GM23338 (cell line): Measurements from ENCODE around the gene ZYG11B. TPM values are rescaled to one million over a fixed set of nuclear protein-coding genes. Genes with fewer than 3 reads are reported as not detected.
A peak's percentile ranks its signal among the peaks of the same experiment; 100 is the strongest.

Experiments used
- ATAC-seq: fragments of 200-7000 bp; cut with Tn5 transposase; 3 replicates; pipeline ENCODE4 v1.9.1; 2020
- DNase-seq: peaks from one replicate; pipeline ENCODE4 v3.0.0-alpha.2; 2015; ENCODE audit warnings: low spot score
- H2AFZ ChIP-seq: fragments of 200-600 bp; sonication (generic); 2 replicates; pipeline ENCODE4 v1.8.0; 2016; ENCODE audit warnings: antibody characterized with exemption, mild to moderate bottlenecking, moderate library complexity
- H3F3A ChIP-seq: fragments of 200-600 bp; sonication (generic); replicated peaks from 2 replicates; pipeline ENCODE4 v1.8.0; 2017; ENCODE audit warnings: antibody characterized with exemption, mixed run types, low read depth
- H3K27ac ChIP-seq: fragments of 200-600 bp; sonication (generic); 2 replicates; pipeline ENCODE4 v1.6.1; 2016; ENCODE audit warnings: low read depth
- H3K27me3 ChIP-seq: fragments of 200-600 bp; sonication (generic); 2 replicates; pipeline ENCODE4 v1.8.0; 2016; ENCODE audit warnings: mild to moderate bottlenecking, mixed run types, moderate library complexity; ENCODE audit not compliant: insufficient read depth
- H3K36me3 ChIP-seq: fragments of 200-600 bp; sonication (generic); 2 replicates; pipeline ENCODE4 v1.8.0; 2016; ENCODE audit warnings: mild to moderate bottlenecking; ENCODE audit not compliant: insufficient read depth
- H3K4me1 ChIP-seq: fragments of 200-600 bp; sonication (generic); 2 replicates; pipeline ENCODE4 v1.8.0; 2016; ENCODE audit warnings: mild to moderate bottlenecking, moderate library complexity; ENCODE audit not compliant: insufficient read depth
- H3K4me2 ChIP-seq: fragments of 200-600 bp; sonication (generic); 2 replicates; pipeline ENCODE4 v1.7.1; 2017; ENCODE audit warnings: mixed run types
- H3K4me3 ChIP-seq: fragments of 200-600 bp; sonication (generic); 2 replicates; pipeline ENCODE4 v1.6.1; 2016; ENCODE audit warnings: mixed run types
- H3K79me2 ChIP-seq: fragments of 200-600 bp; sonication (generic); replicated peaks from 2 replicates; pipeline ENCODE4 v1.8.0; 2017; ENCODE audit warnings: mild to moderate bottlenecking; ENCODE audit not compliant: insufficient read depth
- H3K9me2 ChIP-seq: fragments of 200-600 bp; sonication (generic); 2 replicates; pipeline ENCODE4 v1.8.0; 2017; ENCODE audit not compliant: insufficient read depth
- H4K20me1 ChIP-seq: fragments of 200-600 bp; sonication (generic); replicated peaks from 2 replicates; pipeline ENCODE4 v1.8.0; 2017; ENCODE audit warnings: mild to moderate bottlenecking; ENCODE audit not compliant: insufficient read depth
- H3K27ac Mint-ChIP-seq: 2 replicates; pipeline ENCODE4 v1.8.0; 2020; ENCODE audit warnings: inconsistent platforms, mild to moderate bottlenecking, moderate library complexity, mixed read lengths
- H3K27me3 Mint-ChIP-seq: 3 replicates; pipeline ENCODE4 v1.8.0; 2022; ENCODE audit warnings: low read depth, mild to moderate bottlenecking, moderate library complexity, mixed read lengths, inconsistent platforms; ENCODE audit not compliant: insufficient read depth, poor library complexity
- H3K36me3 Mint-ChIP-seq: 3 replicates; pipeline ENCODE4 v1.8.0; 2021; ENCODE audit warnings: low read depth, mild to moderate bottlenecking, inconsistent platforms, moderate library complexity, mixed read lengths
- H3K4me1 Mint-ChIP-seq: 3 replicates; pipeline ENCODE4 v1.8.0; 2020; ENCODE audit warnings: mild to moderate bottlenecking, inconsistent platforms, mixed read lengths
- H3K4me3 Mint-ChIP-seq: 3 replicates; pipeline ENCODE4 v1.8.0; 2021; ENCODE audit warnings: moderate library complexity, mild to moderate bottlenecking, inconsistent platforms, mixed read lengths
- H3K9me3 Mint-ChIP-seq: 3 replicates; pipeline ENCODE4 v1.8.0; 2020; ENCODE audit warnings: moderate library complexity, mild to moderate bottlenecking, inconsistent platforms, mixed read lengths
- CREB1 ChIP-seq: fragments of 250-450 bp; sonication (Bioruptor Pico); IDR thresholded peaks from 2 replicates; pipeline ENCODE4 v1.5.0; 2020; ENCODE audit warnings: low read depth, mild to moderate bottlenecking, moderate library complexity
- EZH2 ChIP-seq: fragments of 200-600 bp; sonication (generic); IDR thresholded peaks from one replicate; pipeline ENCODE4 v1.8.0; 2017; ENCODE audit warnings: antibody characterized with exemption, mild to moderate bottlenecking, low read depth; ENCODE audit not compliant: unreplicated experiment
- EZH2phosphoT487 ChIP-seq: fragments of 200-600 bp; sonication (generic); IDR thresholded peaks from one replicate; pipeline ENCODE4 v1.8.1; 2018; ENCODE audit warnings: antibody characterized with exemption; ENCODE audit not compliant: unreplicated experiment
- JUNB ChIP-seq: IDR thresholded peaks from one replicate; pipeline ENCODE4 v1.6.1; 2016; ENCODE audit warnings: antibody characterized with exemption; ENCODE audit not compliant: unreplicated experiment
- NANOG ChIP-seq: IDR thresholded peaks from 2 replicates; pipeline ENCODE4 v1.6.1; 2016; ENCODE audit warnings: antibody characterized with exemption, borderline replicate concordance
- STAT1 ChIP-seq: IDR thresholded peaks from one replicate; pipeline ENCODE4 v1.6.1; 2016; ENCODE audit warnings: antibody characterized with exemption; ENCODE audit not compliant: unreplicated experiment
- ZNF114 ChIP-seq: fragments of 250-450 bp; sonication (Bioruptor Pico); IDR thresholded peaks from 2 replicates; pipeline ENCODE4 v1.5.0; 2020; ENCODE audit warnings: mild to moderate bottlenecking, moderate library complexity
- ZNF331 ChIP-seq: fragments of 250-450 bp; sonication (Bioruptor Pico); IDR thresholded peaks from 2 replicates; pipeline ENCODE4 v1.5.0; 2020; ENCODE audit warnings: low read depth, mild to moderate bottlenecking, moderate library complexity
- polyA plus RNA-seq: library from polyadenylated mRNA; unstranded; fragments of >200 nt; fragmentation: Nextera tagmentation; extraction: Ambion mirVana; gene quantifications from 2 replicates; pipeline ENCODE4 v1.2.1, GENCODE V29; 2016
- total RNA-seq: library from RNA; depleted of rRNA; stranded (reverse); fragments of >200 nt; shearing (Covaris generic); gene quantifications from 2 replicates; pipeline ENCODE4 v1.2.3, GENCODE V29; 2014
- TF ChIP-seq, protein P1 (sequence below): fragments of 250-450 bp; sonication (Bioruptor Pico); IDR thresholded peaks from 2 replicates; pipeline ENCODE4 v1.5.0; 2020; ENCODE audit warnings: mild to moderate bottlenecking, moderate library complexity
- TF ChIP-seq, protein P2 (sequence below): IDR thresholded peaks from 2 replicates; pipeline ENCODE4 v1.6.1; 2016; ENCODE audit warnings: antibody characterized with exemption
- TF ChIP-seq, protein P3 (sequence below): IDR thresholded peaks from one replicate; pipeline ENCODE4 v1.6.1; 2018; ENCODE audit warnings: antibody characterized with exemption; ENCODE audit not compliant: unreplicated experiment
- TF ChIP-seq, protein P4 (sequence below), 2 experiments: fragments of 200-600 bp in 1 of 2; sonication (generic) in 1 of 2; conservative IDR thresholded peaks; 2 replicates each; pipeline versions ENCODE4 v1.5.1 to v1.6.1; 2016 to 2017; ENCODE audit warnings: antibody characterized with exemption in 2 of 2, low read depth in 2 of 2, mild to moderate bottlenecking in 2 of 2, moderate library complexity in 1 of 2

ZYG11B gene
- total and polyA plus RNA-seq, 2 experiments from 2014 or later, result 7.8 to 42.3 TPM

DNA sequence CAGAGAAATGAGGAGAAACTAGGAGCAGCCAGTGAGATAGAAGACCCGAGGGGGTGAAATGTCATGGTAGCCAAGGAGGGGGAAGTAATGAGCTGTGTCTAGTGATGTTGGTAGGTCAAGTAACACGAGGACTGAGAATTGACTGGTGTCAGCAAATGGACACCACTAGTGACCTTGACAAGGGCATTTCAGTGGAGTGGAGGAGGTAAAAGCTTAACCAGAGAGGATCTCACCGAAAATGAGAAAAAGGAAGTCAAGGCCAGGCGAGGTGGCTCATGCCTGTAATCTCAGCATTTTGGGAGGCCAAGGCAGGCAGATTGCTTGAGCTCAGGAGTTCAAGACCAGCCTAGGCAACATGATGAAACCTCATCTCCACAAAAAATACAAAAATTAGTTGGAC, 3.0 kb upstream of the ZYG11B start (continued):
- TF ChIP-seq, protein P1, sequence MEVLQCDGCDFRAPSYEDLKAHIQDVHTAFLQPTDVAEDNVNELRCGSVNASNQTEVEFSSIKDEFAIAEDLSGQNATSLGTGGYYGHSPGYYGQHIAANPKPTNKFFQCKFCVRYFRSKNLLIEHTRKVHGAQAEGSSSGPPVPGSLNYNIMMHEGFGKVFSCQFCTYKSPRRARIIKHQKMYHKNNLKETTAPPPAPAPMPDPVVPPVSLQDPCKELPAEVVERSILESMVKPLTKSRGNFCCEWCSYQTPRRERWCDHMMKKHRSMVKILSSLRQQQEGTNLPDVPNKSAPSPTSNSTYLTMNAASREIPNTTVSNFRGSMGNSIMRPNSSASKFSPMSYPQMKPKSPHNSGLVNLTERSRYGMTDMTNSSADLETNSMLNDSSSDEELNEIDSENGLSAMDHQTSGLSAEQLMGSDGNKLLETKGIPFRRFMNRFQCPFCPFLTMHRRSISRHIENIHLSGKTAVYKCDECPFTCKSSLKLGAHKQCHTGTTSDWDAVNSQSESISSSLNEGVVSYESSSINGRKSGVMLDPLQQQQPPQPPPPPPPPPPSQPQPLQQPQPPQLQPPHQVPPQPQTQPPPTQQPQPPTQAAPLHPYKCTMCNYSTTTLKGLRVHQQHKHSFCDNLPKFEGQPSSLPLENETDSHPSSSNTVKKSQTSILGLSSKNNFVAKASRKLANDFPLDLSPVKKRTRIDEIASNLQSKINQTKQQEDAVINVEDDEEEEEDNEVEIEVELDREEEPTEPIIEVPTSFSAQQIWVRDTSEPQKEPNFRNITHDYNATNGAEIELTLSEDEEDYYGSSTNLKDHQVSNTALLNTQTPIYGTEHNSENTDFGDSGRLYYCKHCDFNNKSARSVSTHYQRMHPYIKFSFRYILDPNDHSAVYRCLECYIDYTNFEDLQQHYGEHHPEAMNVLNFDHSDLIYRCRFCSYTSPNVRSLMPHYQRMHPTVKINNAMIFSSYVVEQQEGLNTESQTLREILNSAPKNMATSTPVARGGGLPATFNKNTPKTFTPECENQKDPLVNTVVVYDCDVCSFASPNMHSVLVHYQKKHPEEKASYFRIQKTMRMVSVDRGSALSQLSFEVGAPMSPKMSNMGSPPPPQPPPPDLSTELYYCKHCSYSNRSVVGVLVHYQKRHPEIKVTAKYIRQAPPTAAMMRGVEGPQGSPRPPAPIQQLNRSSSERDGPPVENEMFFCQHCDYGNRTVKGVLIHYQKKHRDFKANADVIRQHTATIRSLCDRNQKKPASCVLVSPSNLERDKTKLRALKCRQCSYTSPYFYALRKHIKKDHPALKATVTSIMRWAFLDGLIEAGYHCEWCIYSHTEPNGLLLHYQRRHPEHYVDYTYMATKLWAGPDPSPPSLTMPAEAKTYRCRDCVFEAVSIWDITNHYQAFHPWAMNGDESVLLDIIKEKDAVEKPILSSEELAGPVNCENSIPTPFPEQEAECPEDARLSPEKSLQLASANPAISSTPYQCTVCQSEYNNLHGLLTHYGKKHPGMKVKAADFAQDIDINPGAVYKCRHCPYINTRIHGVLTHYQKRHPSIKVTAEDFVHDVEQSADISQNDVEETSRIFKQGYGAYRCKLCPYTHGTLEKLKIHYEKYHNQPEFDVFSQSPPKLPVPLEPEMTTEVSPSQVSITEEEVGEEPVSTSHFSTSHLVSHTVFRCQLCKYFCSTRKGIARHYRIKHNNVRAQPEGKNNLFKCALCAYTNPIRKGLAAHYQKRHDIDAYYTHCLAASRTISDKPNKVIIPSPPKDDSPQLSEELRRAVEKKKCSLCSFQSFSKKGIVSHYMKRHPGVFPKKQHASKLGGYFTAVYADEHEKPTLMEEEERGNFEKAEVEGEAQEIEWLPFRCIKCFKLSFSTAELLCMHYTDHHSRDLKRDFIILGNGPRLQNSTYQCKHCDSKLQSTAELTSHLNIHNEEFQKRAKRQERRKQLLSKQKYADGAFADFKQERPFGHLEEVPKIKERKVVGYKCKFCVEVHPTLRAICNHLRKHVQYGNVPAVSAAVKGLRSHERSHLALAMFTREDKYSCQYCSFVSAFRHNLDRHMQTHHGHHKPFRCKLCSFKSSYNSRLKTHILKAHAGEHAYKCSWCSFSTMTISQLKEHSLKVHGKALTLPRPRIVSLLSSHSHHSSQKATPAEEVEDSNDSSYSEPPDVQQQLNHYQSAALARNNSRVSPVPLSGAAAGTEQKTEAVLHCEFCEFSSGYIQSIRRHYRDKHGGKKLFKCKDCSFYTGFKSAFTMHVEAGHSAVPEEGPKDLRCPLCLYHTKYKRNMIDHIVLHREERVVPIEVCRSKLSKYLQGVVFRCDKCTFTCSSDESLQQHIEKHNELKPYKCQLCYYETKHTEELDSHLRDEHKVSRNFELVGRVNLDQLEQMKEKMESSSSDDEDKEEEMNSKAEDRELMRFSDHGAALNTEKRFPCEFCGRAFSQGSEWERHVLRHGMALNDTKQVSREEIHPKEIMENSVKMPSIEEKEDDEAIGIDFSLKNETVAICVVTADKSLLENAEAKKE (CRISPR knock-in tag), result no peak
- TF ChIP-seq ZNF331 (CRISPR knock-in tag), result no peak

DNA sequence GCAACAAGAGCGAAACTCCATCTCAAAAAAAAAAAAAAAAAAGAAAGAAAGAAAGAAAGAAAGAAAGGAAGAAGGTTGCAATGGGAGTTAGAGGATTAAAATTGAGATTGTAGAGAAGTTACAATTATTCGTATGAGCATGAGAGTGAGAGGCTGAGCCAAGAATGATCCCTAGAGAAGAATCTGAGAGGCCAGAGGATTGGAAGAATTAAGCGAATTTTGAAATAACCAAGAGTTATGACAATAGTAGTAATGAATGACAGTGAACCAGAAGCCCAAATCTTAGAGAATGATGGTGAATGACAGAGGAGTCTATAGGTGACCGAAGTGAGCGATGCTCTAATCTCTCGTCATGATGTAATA, 369 bp upstream of the ZYG11B start:
- peak overlapping the region; percentile 91 for H3K4me3 ChIP-seq
- peaks cover 43% of the 10 kb centered on the region for H3K79me2 ChIP-seq
- Mint-ChIP-seq H3K27ac (no peak overlapping the region), H3K4me1 (peaks cover 18% of the 10 kb centered on the region), H3K4me3 (peak overlapping the region; percentile 54), H3K36me3 (no peaks in the 10 kb centered on the region), H3K9me3 (no peaks in the 10 kb centered on the region), H3K27me3 (peaks cover 3% of the 10 kb centered on the region)
- TF ChIP-seq CREB1 (no peak), ZNF114 (no peak), EZH2 (no peak), EZH2phosphoT487 (no peak), STAT1 (no peak), ZNF331 (CRISPR knock-in tag) (no peak), NANOG (no peak), JUNB (no peak)
- TF ChIP-seq, protein P2, sequence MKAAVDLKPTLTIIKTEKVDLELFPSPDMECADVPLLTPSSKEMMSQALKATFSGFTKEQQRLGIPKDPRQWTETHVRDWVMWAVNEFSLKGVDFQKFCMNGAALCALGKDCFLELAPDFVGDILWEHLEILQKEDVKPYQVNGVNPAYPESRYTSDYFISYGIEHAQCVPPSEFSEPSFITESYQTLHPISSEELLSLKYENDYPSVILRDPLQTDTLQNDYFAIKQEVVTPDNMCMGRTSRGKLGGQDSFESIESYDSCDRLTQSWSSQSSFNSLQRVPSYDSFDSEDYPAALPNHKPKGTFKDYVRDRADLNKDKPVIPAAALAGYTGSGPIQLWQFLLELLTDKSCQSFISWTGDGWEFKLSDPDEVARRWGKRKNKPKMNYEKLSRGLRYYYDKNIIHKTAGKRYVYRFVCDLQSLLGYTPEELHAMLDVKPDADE, result no peak
- TF ChIP-seq, protein P3, sequence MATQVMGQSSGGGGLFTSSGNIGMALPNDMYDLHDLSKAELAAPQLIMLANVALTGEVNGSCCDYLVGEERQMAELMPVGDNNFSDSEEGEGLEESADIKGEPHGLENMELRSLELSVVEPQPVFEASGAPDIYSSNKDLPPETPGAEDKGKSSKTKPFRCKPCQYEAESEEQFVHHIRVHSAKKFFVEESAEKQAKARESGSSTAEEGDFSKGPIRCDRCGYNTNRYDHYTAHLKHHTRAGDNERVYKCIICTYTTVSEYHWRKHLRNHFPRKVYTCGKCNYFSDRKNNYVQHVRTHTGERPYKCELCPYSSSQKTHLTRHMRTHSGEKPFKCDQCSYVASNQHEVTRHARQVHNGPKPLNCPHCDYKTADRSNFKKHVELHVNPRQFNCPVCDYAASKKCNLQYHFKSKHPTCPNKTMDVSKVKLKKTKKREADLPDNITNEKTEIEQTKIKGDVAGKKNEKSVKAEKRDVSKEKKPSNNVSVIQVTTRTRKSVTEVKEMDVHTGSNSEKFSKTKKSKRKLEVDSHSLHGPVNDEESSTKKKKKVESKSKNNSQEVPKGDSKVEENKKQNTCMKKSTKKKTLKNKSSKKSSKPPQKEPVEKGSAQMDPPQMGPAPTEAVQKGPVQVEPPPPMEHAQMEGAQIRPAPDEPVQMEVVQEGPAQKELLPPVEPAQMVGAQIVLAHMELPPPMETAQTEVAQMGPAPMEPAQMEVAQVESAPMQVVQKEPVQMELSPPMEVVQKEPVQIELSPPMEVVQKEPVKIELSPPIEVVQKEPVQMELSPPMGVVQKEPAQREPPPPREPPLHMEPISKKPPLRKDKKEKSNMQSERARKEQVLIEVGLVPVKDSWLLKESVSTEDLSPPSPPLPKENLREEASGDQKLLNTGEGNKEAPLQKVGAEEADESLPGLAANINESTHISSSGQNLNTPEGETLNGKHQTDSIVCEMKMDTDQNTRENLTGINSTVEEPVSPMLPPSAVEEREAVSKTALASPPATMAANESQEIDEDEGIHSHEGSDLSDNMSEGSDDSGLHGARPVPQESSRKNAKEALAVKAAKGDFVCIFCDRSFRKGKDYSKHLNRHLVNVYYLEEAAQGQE, result no peak
- TF ChIP-seq, protein P4, sequence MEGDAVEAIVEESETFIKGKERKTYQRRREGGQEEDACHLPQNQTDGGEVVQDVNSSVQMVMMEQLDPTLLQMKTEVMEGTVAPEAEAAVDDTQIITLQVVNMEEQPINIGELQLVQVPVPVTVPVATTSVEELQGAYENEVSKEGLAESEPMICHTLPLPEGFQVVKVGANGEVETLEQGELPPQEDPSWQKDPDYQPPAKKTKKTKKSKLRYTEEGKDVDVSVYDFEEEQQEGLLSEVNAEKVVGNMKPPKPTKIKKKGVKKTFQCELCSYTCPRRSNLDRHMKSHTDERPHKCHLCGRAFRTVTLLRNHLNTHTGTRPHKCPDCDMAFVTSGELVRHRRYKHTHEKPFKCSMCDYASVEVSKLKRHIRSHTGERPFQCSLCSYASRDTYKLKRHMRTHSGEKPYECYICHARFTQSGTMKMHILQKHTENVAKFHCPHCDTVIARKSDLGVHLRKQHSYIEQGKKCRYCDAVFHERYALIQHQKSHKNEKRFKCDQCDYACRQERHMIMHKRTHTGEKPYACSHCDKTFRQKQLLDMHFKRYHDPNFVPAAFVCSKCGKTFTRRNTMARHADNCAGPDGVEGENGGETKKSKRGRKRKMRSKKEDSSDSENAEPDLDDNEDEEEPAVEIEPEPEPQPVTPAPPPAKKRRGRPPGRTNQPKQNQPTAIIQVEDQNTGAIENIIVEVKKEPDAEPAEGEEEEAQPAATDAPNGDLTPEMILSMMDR (conservative IDR thresholded peaks at IDR 0.05; ENCODE audit: low read depth in 2 of 2), result no peak
- H3K27ac ChIP-seq, result no peak overlapping the region
- peaks cover 8% of the 10 kb centered on the region for H3K4me1 ChIP-seq
- no peaks in the 10 kb centered on the region for H3K36me3 ChIP-seq
- no peak for ATAC-seq
- no peaks in the 10 kb centered on the region for H3K9me2 ChIP-seq
- H3K4me2 ChIP-seq, result peak overlapping the region; percentile 98
- H3K27me3 ChIP-seq, result no peaks in the 10 kb centered on the region
- no peak for DNase-seq
- H3F3A ChIP-seq, result peaks cover 5% of the 10 kb centered on the region
- peaks cover 10% of the 10 kb centered on the region for H4K20me1 ChIP-seq
- H2AFZ ChIP-seq, result peak overlapping the region; percentile 97
